ENCODE measurements around the gene TNFRSF14. TPM values are rescaled to one million over a fixed set of nuclear protein-coding genes. Genes with fewer than 3 reads are reported as not detected.
A peak's percentile ranks its signal among the peaks of the same experiment; 100 is the strongest.

The TNFRSF14 gene
- total and polyA plus RNA-seq, 2 of the 13 experiments (the other 11 are each of a cell fraction or from before 2014, with no cell fraction given) = 11.9 to 49.9 TPM

GRCh38 chr1:2556277-2556677 is at the start of gene TNFRSF14 (continued):
- no peak for TF ChIP-seq ZNF18 (CRISPR knock-in tag; IDR thresholded peaks at IDR 0.05; ENCODE audit: insufficient replicate concordance)
- no peak for TF ChIP-seq PBX2 (CRISPR knock-in tag; IDR thresholded peaks at IDR 0.05)
- no peak for TF ChIP-seq SP2 (CRISPR knock-in tag; IDR thresholded peaks at IDR 0.05)
- no peak for TF ChIP-seq ZNF33A (CRISPR knock-in tag; IDR thresholded peaks at IDR 0.05; ENCODE audit: borderline replicate concordance)
- TF ChIP-seq ZNF878 (CRISPR knock-in tag; IDR thresholded peaks at IDR 0.05) = no peak
- TF ChIP-seq NBN (conservative IDR thresholded peaks at IDR 0.05) = no peak
- TF ChIP-seq NAIF1 (CRISPR knock-in tag; IDR thresholded peaks at IDR 0.05; ENCODE audit: borderline replicate concordance) = no peak
- no peak for TF ChIP-seq NFKBIZ (CRISPR knock-in tag; IDR thresholded peaks at IDR 0.05)
- TF ChIP-seq ETV5 (CRISPR knock-in tag; IDR thresholded peaks at IDR 0.05; ENCODE audit: borderline replicate concordance) = no peak
- no peak for TF ChIP-seq SP5 (CRISPR knock-in tag; IDR thresholded peaks at IDR 0.05; ENCODE audit: borderline replicate concordance, low read depth)
- no peak for TF ChIP-seq YEATS2 (CRISPR knock-in tag; IDR thresholded peaks at IDR 0.05; ENCODE audit: borderline replicate concordance)
- no peak for TF ChIP-seq NKX3-1 (CRISPR knock-in tag; IDR thresholded peaks at IDR 0.05)
- TF ChIP-seq ZNF784 (CRISPR knock-in tag; IDR thresholded peaks at IDR 0.05; ENCODE audit: borderline replicate concordance) = peak; percentile 40; the same call in 1 of the 2 replicates
- TF ChIP-seq ZNF564 (CRISPR knock-in tag; IDR thresholded peaks at IDR 0.05) = no peak; the same call in none of the 2 replicates
- no peak for TF ChIP-seq CHD4 (IDR thresholded peaks at IDR 0.05; ENCODE audit: borderline replicate concordance, low read length)

All from HepG2 (cell line).